H1 (cell line): ENCODE measurements around the gene FARSB. TPM values are rescaled to one million over a fixed set of nuclear protein-coding genes. Genes with fewer than 3 reads are reported as not detected.

ENCODE experiments used
- CTCF ChIA-PET: fragments of 300-600 bp; sonication (Branson Sonifier 250); formaldehyde crosslinking; loops from one replicate; lab custom pipeline; 2021; ENCODE audit not compliant: partially characterized antibody; lab: Charles Lee
- POLR2A ChIA-PET: fragments of 300-600 bp; sonication (Branson Sonifier 250); formaldehyde crosslinking; loops from one replicate; lab custom pipeline; 2021; ENCODE audit warnings: inconsistent platforms; ENCODE audit not compliant: partially characterized antibody; lab: Charles Lee
- DNase-seq, 2 experiments: peaks; one replicate each; pipeline versions ENCODE4 v3.0.0 to v3.0.0-alpha.2; 2010 to 2022; ENCODE audit warnings: low spot score in 2 of 2, low read depth in 1 of 2, mixed read lengths in 1 of 2
- FAIRE-seq: peaks from 2 replicates; lab custom pipeline; 2011; peaks lifted over from hg19 to GRCh38; lab: Jason Lieb, UNC
- H2AFZ ChIP-seq: 2 replicates; pipeline ENCODE4 v1.8.1; 2012; ENCODE audit warnings: low read length, inconsistent platforms
- H2AK5ac ChIP-seq: 2 replicates; pipeline ENCODE4 v1.6.1; 2013; ENCODE audit warnings: low read depth, low read length
- H2BK120ac ChIP-seq: replicated peaks from 2 replicates; pipeline ENCODE3; 2013; ENCODE audit warnings: low read depth, low read length, inconsistent platforms
- H2BK12ac ChIP-seq: 2 replicates; pipeline ENCODE4 v1.6.1; 2013; ENCODE audit warnings: low read depth, low read length
- H2BK15ac ChIP-seq: 2 replicates; pipeline ENCODE4 v1.6.1; 2013; ENCODE audit warnings: low read length
- H2BK20ac ChIP-seq: 2 replicates; pipeline ENCODE4 v1.6.1; 2013; ENCODE audit warnings: low read length
- H2BK5ac ChIP-seq: 2 replicates; pipeline ENCODE4 v1.6.1; 2013; ENCODE audit warnings: low read depth, low read length
- H3K14ac ChIP-seq: 2 replicates; pipeline ENCODE4 v1.6.1; 2013; ENCODE audit warnings: inconsistent platforms; ENCODE audit not compliant: insufficient read length
- H3K18ac ChIP-seq: 2 replicates; pipeline ENCODE4 v1.6.1; 2013; ENCODE audit warnings: low read length; ENCODE audit errors: extremely low read depth
- H3K23ac ChIP-seq: 2 replicates; pipeline ENCODE4 v1.6.1; 2013; ENCODE audit warnings: inconsistent platforms; ENCODE audit not compliant: insufficient read length
- H3K23me2 ChIP-seq: 2 replicates; pipeline ENCODE4 v1.6.1; 2013; ENCODE audit warnings: low read depth, low read length
- H3K27ac ChIP-seq: 2 replicates; pipeline ENCODE4 v1.6.1; 2011; ENCODE audit warnings: low read depth, low read length, inconsistent platforms
- H3K27me3 ChIP-seq, 4 experiments: replicated peaks in 1 of 4; 1 replicate in 1 of 4; 2 replicates in 3 of 4; pipeline versions ENCODE4 v1.6.1 to v1.8.1; 2011 to 2013; ENCODE audit warnings: low read length in 3 of 4, mild to moderate bottlenecking in 3 of 4, inconsistent platforms in 2 of 4, mixed read lengths in 2 of 4, moderate library complexity in 1 of 4; ENCODE audit not compliant: control insufficient read depth in 3 of 4, insufficient read depth in 3 of 4; ENCODE audit errors: extremely low read depth in 1 of 4
- H3K36me3 ChIP-seq, 4 experiments: 2 replicates each; pipeline versions ENCODE4 v1.6.1 to v1.8.1; 2011 to 2013; ENCODE audit warnings: mild to moderate bottlenecking in 4 of 4, low read length in 3 of 4, moderate library complexity in 2 of 4, control low read depth in 1 of 4, inconsistent platforms in 1 of 4; ENCODE audit not compliant: insufficient read depth in 4 of 4, control insufficient read depth in 2 of 4
- H3K4ac ChIP-seq: replicated peaks from 2 replicates; pipeline ENCODE3; 2013; ENCODE audit warnings: low read length, low read depth, mixed read lengths, inconsistent platforms; ENCODE audit not compliant: insufficient read length
- H3K4me1 ChIP-seq, 4 experiments: replicated peaks in 1 of 4; 1 replicate in 1 of 4; 2 replicates in 3 of 4; pipeline versions ENCODE4 v1.6.1 to v1.8.1; 2011 to 2013; ENCODE audit warnings: low read length in 3 of 4, inconsistent platforms in 2 of 4, mixed read lengths in 1 of 4; ENCODE audit not compliant: insufficient read depth in 4 of 4, control insufficient read depth in 3 of 4
- H3K4me2 ChIP-seq, 2 experiments: 2 replicates each; pipeline versions ENCODE4 v1.6.1 to v1.8.1; 2011 to 2013; ENCODE audit warnings: low read depth in 2 of 2, low read length in 2 of 2, control low read depth in 1 of 2, inconsistent platforms in 1 of 2, mild to moderate bottlenecking in 1 of 2; ENCODE audit not compliant: insufficient read depth in 1 of 2
- H3K4me3 ChIP-seq, 4 experiments: fragments of 200-600, 300-600 bp in 1 of 4; sonication (generic), shearing (Covaris generic), sonication (Bioruptor Twin) in 1 of 4; 2 replicates each; pipeline versions ENCODE4 v1.5.1 to v1.8.1; 2011 to 2016; ENCODE audit warnings: low read length in 4 of 4, low read depth in 3 of 4, control low read depth in 2 of 4, inconsistent platforms in 2 of 4, mild to moderate bottlenecking in 2 of 4, mixed read lengths in 1 of 4, moderate library complexity in 1 of 4; ENCODE audit not compliant: insufficient read depth in 2 of 4; ENCODE audit errors: extremely low read depth in 1 of 4
- H3K56ac ChIP-seq: replicated peaks from 2 replicates; pipeline ENCODE3; 2013; ENCODE audit warnings: low read depth, mild to moderate bottlenecking, mixed read lengths, low read length, inconsistent platforms; ENCODE audit not compliant: insufficient read length
- H3K79me1 ChIP-seq: 2 replicates; pipeline ENCODE4 v1.6.1; 2013; ENCODE audit warnings: low read depth, low read length, control low read depth
- H3K79me2 ChIP-seq, 2 experiments: 2 replicates each; pipeline versions ENCODE4 v1.6.1 to v1.8.1; 2012 to 2013; ENCODE audit warnings: low read length in 2 of 2, mild to moderate bottlenecking in 2 of 2, inconsistent platforms in 1 of 2; ENCODE audit not compliant: insufficient read depth in 2 of 2, control insufficient read depth in 1 of 2
- H3K9ac ChIP-seq, 4 experiments: replicated peaks in 1 of 4; 1 replicate in 1 of 4; 2 replicates in 3 of 4; pipeline versions ENCODE4 v1.6.1 to v1.8.1; 2011 to 2013; ENCODE audit warnings: low read depth in 3 of 4, low read length in 3 of 4, control low read depth in 2 of 4, mild to moderate bottlenecking in 2 of 4, moderate library complexity in 2 of 4, inconsistent platforms in 1 of 4; ENCODE audit errors: extremely low read depth in 1 of 4
- H3K9me3 ChIP-seq, 2 experiments: 2 replicates each; pipeline versions ENCODE4 v1.6.1 to v1.8.1; 2012 to 2013; ENCODE audit warnings: mild to moderate bottlenecking in 2 of 2, moderate library complexity in 2 of 2, control low read depth in 1 of 2, inconsistent platforms in 1 of 2, low read depth in 1 of 2, low read length in 1 of 2, mixed read lengths in 1 of 2; ENCODE audit not compliant: insufficient read depth in 2 of 2
- H4K20me1 ChIP-seq, 2 experiments: replicated peaks in 1 of 2; 2 replicates each; pipeline versions ENCODE3 to v1.8.1; 2011 to 2013; ENCODE audit warnings: inconsistent platforms in 2 of 2, low read length in 2 of 2, mild to moderate bottlenecking in 1 of 2; ENCODE audit not compliant: insufficient read depth in 2 of 2, control insufficient read depth in 1 of 2
- H4K5ac ChIP-seq: 2 replicates; pipeline ENCODE4 v1.6.1; 2013; ENCODE audit warnings: low read length, low read depth, mixed read lengths, inconsistent platforms; ENCODE audit not compliant: insufficient read length
- H4K8ac ChIP-seq: 2 replicates; pipeline ENCODE4 v1.8.0; 2013; ENCODE audit warnings: mild to moderate bottlenecking, moderate library complexity, low read length, inconsistent platforms; ENCODE audit not compliant: insufficient read depth; ENCODE audit errors: extremely low read depth
- H4K91ac ChIP-seq: replicated peaks from 2 replicates; pipeline ENCODE3; 2013; ENCODE audit warnings: low read length, mixed read lengths, inconsistent platforms; ENCODE audit not compliant: insufficient read length
- ASH2L ChIP-seq: fragments of 200-600, 300-600 bp; sonication (generic); IDR thresholded peaks from one replicate; pipeline ENCODE4 v1.7.1; 2017; ENCODE audit warnings: low read length
- CREB1 ChIP-seq: IDR thresholded peaks from 2 replicates; pipeline ENCODE4 v1.6.1; 2012; ENCODE audit warnings: inconsistent platforms
- KDM4A ChIP-seq: IDR thresholded peaks from one replicate; pipeline ENCODE4 v1.7.1; 2012; ENCODE audit warnings: low read depth, mild to moderate bottlenecking, moderate library complexity, low read length, inconsistent platforms; ENCODE audit not compliant: severe bottlenecking
- KDM5A ChIP-seq: fragments of 200-600 bp; IDR thresholded peaks from 2 replicates; pipeline ENCODE4 v1.7.1; 2012; ENCODE audit warnings: mild to moderate bottlenecking, low read length, inconsistent platforms, mixed read lengths
- POLR2AphosphoS5 ChIP-seq: IDR thresholded peaks from 2 replicates; pipeline ENCODE4 v1.6.1; 2011; ENCODE audit warnings: low read depth, low read length
- POU5F1 ChIP-seq: IDR thresholded peaks from 2 replicates; pipeline ENCODE4 v1.6.1; 2011; ENCODE audit warnings: low read depth, mild to moderate bottlenecking, low read length, moderate library complexity
- RXRA ChIP-seq: IDR thresholded peaks from 2 replicates; pipeline ENCODE4 v1.6.1; 2011; ENCODE audit warnings: low read depth, mild to moderate bottlenecking, low read length, moderate library complexity; ENCODE audit not compliant: insufficient read depth
- SP1 ChIP-seq: IDR thresholded peaks from 2 replicates; pipeline ENCODE4 v1.6.1; 2011; ENCODE audit warnings: low read depth, low read length
- SUZ12 ChIP-seq: fragments of 200-600 bp; sonication (generic); IDR thresholded peaks from 2 replicates; pipeline ENCODE4 v1.6.1; 2012; ENCODE audit warnings: mild to moderate bottlenecking, inconsistent platforms, low read length, moderate library complexity, mixed read lengths
- YY1 ChIP-seq: IDR thresholded peaks from 2 replicates; pipeline ENCODE4 v1.6.1; 2011; ENCODE audit warnings: low read depth, mild to moderate bottlenecking, low read length
- ZNF274 ChIP-seq: IDR thresholded peaks from 2 replicates; pipeline ENCODE4 v1.7.0; 2012; ENCODE audit warnings: low read length, borderline replicate concordance; ENCODE audit errors: extremely low read depth
- WGBS, 2 experiments: shearing (Covaris generic) in 1 of 2; methylation state at CpG; one replicate each; pipeline versions ENCODE4 v1.1.6 to v1.1.7; 2013 to 2015; ENCODE audit warnings: low lambda C conversion rate in 2 of 2, mixed read lengths in 2 of 2, inconsistent platforms in 1 of 2, low coverage in 1 of 2, missing lambda C conversion rate in 1 of 2; ENCODE audit not compliant: insufficient replicate concordance in 2 of 2, insufficient coverage in 1 of 2, insufficient read length in 1 of 2; ENCODE audit errors: extremely low coverage in 1 of 2, missing lambda C conversion rate in 1 of 2; 5-methylcytosine and 5-hydroxymethylcytosine counted together
- polyA plus RNA-seq, 7 experiments: library from polyadenylated mRNA; depleted of rRNA in 3 of 7; stranded (reverse) in 5 of 7; unstranded in 2 of 7; fragments of >200 nt in 5 of 7; fragments of 200-250 nt in 2 of 7; gene quantifications; 1 replicate in 5 of 7; 2 replicates in 1 of 7; 4 replicates in 1 of 7; pipeline versions ENCODE4 v1.2.1 to v1.2.3, GENCODE V29; 2011 to 2013; ENCODE audit warnings: missing spikeins in 2 of 7, mixed read lengths in 2 of 7
- total RNA-seq: library from RNA; stranded (reverse); fragmentation: NEBNext Ultra II Directional; extraction: Animal tissue kit (Norgen Biotek cat#: 25700); gene quantifications from 2 replicates; pipeline ENCODE4 v1.2.1, GENCODE V29; 2021

The FARSB gene
- total and polyA plus RNA-seq, 2 of the 8 experiments (the other 6 are each of a cell fraction or from before 2014, with no cell fraction given) = 21.0 to 37.9 TPM

- Histone ChIP-seq H2BK120ac (no peak within 1 kb of the TSS), H2BK12ac (0 out of 2 replicates have a peak within 1 kb of the TSS, but pooled peaks have one; percentile 7), H4K20me1 (no peaks in the 10 kb centered on the region), H2BK20ac (no peak within 1 kb of the TSS), H2AFZ (peak within 1 kb of the TSS; percentile 87), H2AK5ac (no peak within 1 kb of the TSS), H3K27me3 (peaks cover 0 to 23% (median 11%) of the 10 kb centered on the region in 4 experiments; a peak in 6 of 7 replicates), H3K4me1 (peaks cover 0 to 3% (median 0%) of the 10 kb centered on the region in 4 experiments; a peak in 2 of 7 replicates), H3K9me3 (no peaks in the 10 kb centered on the region), H3K14ac (no peak within 1 kb of the TSS), H3K4me3 (peak within 1 kb of the TSS; percentile 48 to 63 (median 60)), H4K5ac (peak within 1 kb of the TSS; percentile 23), H3K79me2 (no peaks in the 10 kb centered on the region), H4K91ac (peak within 1 kb of the TSS; percentile 11), H3K4ac (peak within 1 kb of the TSS; percentile 44), H3K23me2 (peaks cover 10% of the 10 kb centered on the region; the same call in 1 of the 2 replicates), H3K79me1 (no peaks in the 10 kb centered on the region), H3K27ac (no peak within 1 kb of the TSS), H3K23ac (no peak within 1 kb of the TSS), H2BK5ac (0 out of 2 replicates have a peak within 1 kb of the TSS, but pooled peaks have one; percentile 8), H4K8ac (peak within 1 kb of the TSS; percentile 93), H3K9ac (peak within 1 kb of the TSS; percentile 3 to 65 (median 34); a peak in 6 of 7 replicates), H3K18ac (peak within 1 kb of the TSS; percentile 89; the same call in 1 of the 2 replicates), H3K4me2 (peak within 1 kb of the TSS; percentile 82 to 94), H3K36me3 (no peaks in the 10 kb centered on the region), H3K56ac (no peak within 1 kb of the TSS), H2BK15ac (no peak within 1 kb of the TSS)
- WGBS, 2 experiments = 4% methylated on average over 43 of the region's 66 CpGs; no CpG with 5 or more reads in 1 of the 2 experiments
- DNase-seq (peak; percentile 36 to 86), FAIRE-seq (no peak)
- ChIA-PET CTCF (interaction anchor here (0.7 to 2.6 kb wide), 9 partner anchors 8 to 619 kb away, joined by 3 to 10 read pairs (median 7); no protein-coding TSS in a partner anchor), POLR2A (interaction anchor here (0.7 to 2.0 kb wide), 5 partner anchors 9 to 288 kb away, joined by 3 to 5 read pairs (median 4); partner anchors contain the start of gene FARSB)
- TF ChIP-seq KDM5A (no peak), POLR2AphosphoS5 (peak; percentile 45; the same call in 1 of the 2 replicates), ASH2L (peak; percentile 81), RXRA (no peak), ZNF274 (no peak), SP1 (0 out of 2 replicates have a peak, but pooled peaks have one; percentile 43), SUZ12 (0 out of 2 replicates have a peak, but pooled peaks have one; percentile 27), YY1 (0 out of 2 replicates have a peak, but pooled peaks have one; percentile 13), CREB1 (peak; percentile 25; the same call in 1 of the 2 replicates), POU5F1 (no peak), KDM4A (peak; percentile 90)
Observed at GRCh38 chr2:222671259-222672067, 15.6 kb upstream of the FARSB start, which contains the start of gene MOGAT1. Gene MOGAT1, plus strand, starts transcription at chr2:222671658. Its CDS starts 128 bp downstream, at chr2:222671786.
